Esophagus squamous epithelium (tissue), 4 donors: ENCODE measurements around the gene PTER.

ENCODE experiments used
- CTCF ChIP-seq, 6 experiments: fragments of 450-650 bp in 4 of 6; fragments of 200-600 bp in 2 of 6; sonication (generic) in 2 of 6; IDR thresholded peaks; one replicate each; pipeline ENCODE4 v1.5.1; 2016 to 2019; ENCODE audit warnings: antibody characterized with exemption in 6 of 6, mild to moderate bottlenecking in 4 of 6, moderate library complexity in 4 of 6
- POLR2A ChIP-seq, 4 donors: fragments of 450-650 bp; IDR thresholded peaks; one replicate each; pipeline ENCODE4 v1.6.1; 2017; ENCODE audit warnings: antibody characterized with exemption in 4 of 4, mild to moderate bottlenecking in 4 of 4, moderate library complexity in 3 of 4

- no peak for TF ChIP-seq POLR2A (IDR thresholded peaks at IDR 0.05)
- TF ChIP-seq CTCF (IDR thresholded peaks at IDR 0.05) = no peak
These were observed 9.1 kb downstream of the PTER start for GRCh38 chr10:16445770-16446469.
